Measurements from ENCODE around the gene PPP1R12B.
"Not testable (repeated sequence)": the region's sequence is repeated elsewhere in the genome, so short reads cannot be mapped to it uniquely, and the experiment has no call there.

GRCh38 chr1:202459470-202460142, 111.1 kb downstream of the PPP1R12B start:
- TF ChIP-seq, protein P1, sequence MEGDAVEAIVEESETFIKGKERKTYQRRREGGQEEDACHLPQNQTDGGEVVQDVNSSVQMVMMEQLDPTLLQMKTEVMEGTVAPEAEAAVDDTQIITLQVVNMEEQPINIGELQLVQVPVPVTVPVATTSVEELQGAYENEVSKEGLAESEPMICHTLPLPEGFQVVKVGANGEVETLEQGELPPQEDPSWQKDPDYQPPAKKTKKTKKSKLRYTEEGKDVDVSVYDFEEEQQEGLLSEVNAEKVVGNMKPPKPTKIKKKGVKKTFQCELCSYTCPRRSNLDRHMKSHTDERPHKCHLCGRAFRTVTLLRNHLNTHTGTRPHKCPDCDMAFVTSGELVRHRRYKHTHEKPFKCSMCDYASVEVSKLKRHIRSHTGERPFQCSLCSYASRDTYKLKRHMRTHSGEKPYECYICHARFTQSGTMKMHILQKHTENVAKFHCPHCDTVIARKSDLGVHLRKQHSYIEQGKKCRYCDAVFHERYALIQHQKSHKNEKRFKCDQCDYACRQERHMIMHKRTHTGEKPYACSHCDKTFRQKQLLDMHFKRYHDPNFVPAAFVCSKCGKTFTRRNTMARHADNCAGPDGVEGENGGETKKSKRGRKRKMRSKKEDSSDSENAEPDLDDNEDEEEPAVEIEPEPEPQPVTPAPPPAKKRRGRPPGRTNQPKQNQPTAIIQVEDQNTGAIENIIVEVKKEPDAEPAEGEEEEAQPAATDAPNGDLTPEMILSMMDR (IDR thresholded peaks at IDR 0.05; ENCODE audit: poor library complexity), result not testable (repeated sequence)
- TF ChIP-seq EZH2 (IDR thresholded peaks at IDR 0.05; ENCODE audit: borderline replicate concordance), result not testable (repeated sequence)
